Measurements from ENCODE around the gene DHRSX. TPM values are rescaled to one million over a fixed set of nuclear protein-coding genes. Genes with fewer than 3 reads are reported as not detected.
A peak's percentile ranks its signal among the peaks of the same experiment; 100 is the strongest.

The DHRSX gene
- total RNA-seq, 2 donors from 2014 or later: 36.5 to 45.4 TPM

DNA sequence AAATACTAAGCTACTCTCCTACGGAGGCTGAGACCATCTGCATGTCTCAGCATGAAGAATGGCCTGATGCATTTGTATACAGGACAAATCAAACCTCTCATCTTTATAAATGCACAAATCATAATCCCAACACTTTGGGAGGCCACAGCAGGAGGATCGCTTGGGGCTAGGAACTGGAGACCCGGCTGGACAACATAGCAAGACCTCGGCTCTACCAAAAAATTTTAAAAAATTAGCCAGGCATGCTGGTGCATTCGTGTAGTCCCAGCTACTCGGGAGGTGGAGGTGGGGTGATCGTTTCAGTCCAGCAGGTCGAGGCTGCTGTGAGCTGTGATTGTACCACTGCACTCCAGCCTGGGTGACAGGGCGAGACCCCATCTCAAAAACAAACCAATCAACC lies 262.8 kb downstream of the DHRSX start:
- Histone ChIP-seq H3K4me3 (ENCODE audit: low read length) (no peak overlapping the region), H3K27me3 (ENCODE audit: control insufficient read depth, insufficient read depth, low read length, poor library complexity, severe bottlenecking) (no peaks in the 10 kb centered on the region), H3K9ac (ENCODE audit: extremely low read depth, low read length, poor library complexity, severe bottlenecking) (no peak overlapping the region), H3K9me3 (ENCODE audit: control insufficient read depth, low read length) (no peaks in the 10 kb centered on the region), H3K36me3 (ENCODE audit: control insufficient read depth, insufficient read depth, low read length) (no peaks in the 10 kb centered on the region), H3K27ac (ENCODE audit: low read depth, low read length) (no peak overlapping the region), H3K4me1 (ENCODE audit: control insufficient read depth, insufficient read depth, low read length) (no peaks in the 10 kb centered on the region)
- peak overlapping the region; percentile 21 for H3K27ac Mint-ChIP-seq
- no peak overlapping the region for H3K4me3 Mint-ChIP-seq
- H3K27me3 Mint-ChIP-seq (ENCODE audit: insufficient read depth): no peaks in the 10 kb centered on the region
- peaks cover 25% of the 10 kb centered on the region for H3K36me3 Mint-ChIP-seq (ENCODE audit: low read depth)
- TF ChIP-seq, protein P1, sequence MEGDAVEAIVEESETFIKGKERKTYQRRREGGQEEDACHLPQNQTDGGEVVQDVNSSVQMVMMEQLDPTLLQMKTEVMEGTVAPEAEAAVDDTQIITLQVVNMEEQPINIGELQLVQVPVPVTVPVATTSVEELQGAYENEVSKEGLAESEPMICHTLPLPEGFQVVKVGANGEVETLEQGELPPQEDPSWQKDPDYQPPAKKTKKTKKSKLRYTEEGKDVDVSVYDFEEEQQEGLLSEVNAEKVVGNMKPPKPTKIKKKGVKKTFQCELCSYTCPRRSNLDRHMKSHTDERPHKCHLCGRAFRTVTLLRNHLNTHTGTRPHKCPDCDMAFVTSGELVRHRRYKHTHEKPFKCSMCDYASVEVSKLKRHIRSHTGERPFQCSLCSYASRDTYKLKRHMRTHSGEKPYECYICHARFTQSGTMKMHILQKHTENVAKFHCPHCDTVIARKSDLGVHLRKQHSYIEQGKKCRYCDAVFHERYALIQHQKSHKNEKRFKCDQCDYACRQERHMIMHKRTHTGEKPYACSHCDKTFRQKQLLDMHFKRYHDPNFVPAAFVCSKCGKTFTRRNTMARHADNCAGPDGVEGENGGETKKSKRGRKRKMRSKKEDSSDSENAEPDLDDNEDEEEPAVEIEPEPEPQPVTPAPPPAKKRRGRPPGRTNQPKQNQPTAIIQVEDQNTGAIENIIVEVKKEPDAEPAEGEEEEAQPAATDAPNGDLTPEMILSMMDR (conservative IDR thresholded peaks at IDR 0.05): no peak
- no peak for DNase-seq
- no peaks in the 10 kb centered on the region for H3K9me3 Mint-ChIP-seq
- 95 to 100% methylated on average over 2 to 9 of the region's 9 CpGs for WGBS, 2 experiments (ENCODE audit: insufficient coverage in 1 of 2, insufficient read length in 1 of 2)
- peaks cover 14% of the 10 kb centered on the region for H3K4me1 Mint-ChIP-seq

GRCh38 chrX:2231570-2232192 lies 269.1 kb downstream of the DHRSX start:
- Histone ChIP-seq H3K9ac (ENCODE audit: extremely low read depth, low read length, poor library complexity, severe bottlenecking) (no peak overlapping the region), H3K4me3 (ENCODE audit: low read length) (no peak overlapping the region), H3K4me1 (ENCODE audit: control insufficient read depth, insufficient read depth, low read length) (no peaks in the 10 kb centered on the region), H3K27me3 (ENCODE audit: control insufficient read depth, insufficient read depth, low read length, poor library complexity, severe bottlenecking) (no peaks in the 10 kb centered on the region), H3K9me3 (ENCODE audit: control insufficient read depth, low read length) (peaks cover 10% of the 10 kb centered on the region), H3K36me3 (ENCODE audit: control insufficient read depth, insufficient read depth, low read length) (peaks cover 10% of the 10 kb centered on the region), H3K27ac (ENCODE audit: low read depth, low read length) (no peak overlapping the region)
- Mint-ChIP-seq H3K36me3 (ENCODE audit: low read depth) (peaks cover 19% of the 10 kb centered on the region), H3K27me3 (ENCODE audit: insufficient read depth) (no peaks in the 10 kb centered on the region), H3K4me1 (peaks cover 14% of the 10 kb centered on the region), H3K9me3 (peaks cover 17% of the 10 kb centered on the region), H3K27ac (no peak overlapping the region), H3K4me3 (no peak overlapping the region)
- TF ChIP-seq, protein P1 (conservative IDR thresholded peaks at IDR 0.05): no peak
- no peak for DNase-seq
- 91 to 95% methylated on average over 2 of the region's 2 CpGs for WGBS, 2 experiments (ENCODE audit: insufficient coverage in 1 of 2, insufficient read length in 1 of 2)

- H3K27ac Mint-ChIP-seq: no peak overlapping the region
- Histone ChIP-seq H3K27ac (ENCODE audit: low read depth, low read length) (no peak overlapping the region), H3K27me3 (ENCODE audit: control insufficient read depth, insufficient read depth, low read length, poor library complexity, severe bottlenecking) (no peaks in the 10 kb centered on the region), H3K9ac (ENCODE audit: extremely low read depth, low read length, poor library complexity, severe bottlenecking) (no peak overlapping the region), H3K4me3 (ENCODE audit: low read length) (no peak overlapping the region), H3K4me1 (ENCODE audit: control insufficient read depth, insufficient read depth, low read length) (no peaks in the 10 kb centered on the region), H3K36me3 (ENCODE audit: control insufficient read depth, insufficient read depth, low read length) (peaks cover 10% of the 10 kb centered on the region), H3K9me3 (ENCODE audit: control insufficient read depth, low read length) (peaks cover 10% of the 10 kb centered on the region)
- no peak overlapping the region for H3K4me3 Mint-ChIP-seq
- DNase-seq: no peak
- peaks cover 19% of the 10 kb centered on the region for H3K36me3 Mint-ChIP-seq (ENCODE audit: low read depth)
- 94 to 98% methylated on average over 3 to 4 of the region's 4 CpGs for WGBS, 2 experiments (ENCODE audit: insufficient coverage in 1 of 2, insufficient read length in 1 of 2)
- TF ChIP-seq, protein P1 (conservative IDR thresholded peaks at IDR 0.05): no peak
- H3K27me3 Mint-ChIP-seq (ENCODE audit: insufficient read depth): no peaks in the 10 kb centered on the region
- H3K9me3 Mint-ChIP-seq: peaks cover 20% of the 10 kb centered on the region
- H3K4me1 Mint-ChIP-seq: peaks cover 14% of the 10 kb centered on the region
Measured at GRCh38 chrX:2230457-2230856, 270.3 kb downstream of the DHRSX start.

Measured in endodermal cell (in vitro differentiated cells).